B cell (primary cell): ENCODE data around the gene IRF1. TPM values are rescaled to one million over a fixed set of nuclear protein-coding genes. Genes with fewer than 3 reads are reported as not detected.

Experiments used
- ATAC-seq: fragments of 200-7000 bp; cut with Tn5 transposase; one replicate; pipeline ENCODE4 v1.10.0; 2021; ENCODE audit warnings: low read depth, mild to moderate bottlenecking, moderate number of reproducible peaks, moderate library complexity
- CTCF ChIA-PET: fragments of 350-600 bp; sonication (Branson Sonifier 250); formaldehyde crosslinking; loops from one replicate; lab custom pipeline; 2021; ENCODE audit warnings: antibody characterized with exemption, inconsistent platforms; lab: Charles Lee
- POLR2A ChIA-PET: fragments of 350-600 bp; sonication (Branson Sonifier 250); formaldehyde crosslinking; loops from one replicate; lab custom pipeline; 2021; ENCODE audit warnings: antibody characterized with exemption; lab: Charles Lee
- DNase-seq: peaks from one replicate; pipeline ENCODE4 v3.0.0; 2013
- H2AFZ ChIP-seq: 2 replicates; pipeline ENCODE4 v1.6.1; 2012; ENCODE audit warnings: mild to moderate bottlenecking, low read depth, low read length; ENCODE audit not compliant: insufficient read depth, poor library complexity, severe bottlenecking
- H3K27ac ChIP-seq, 2 donors: 1 replicate in 1 of 2; 2 replicates in 1 of 2; pipeline ENCODE4 v1.5.1; 2012 to 2013; ENCODE audit warnings: low read length in 2 of 2, mild to moderate bottlenecking in 2 of 2, moderate library complexity in 1 of 2
- H3K27me3 ChIP-seq, 4 experiments: fragments of 200-600 bp in 1 of 4; sonication (generic) in 1 of 4; replicated peaks in 1 of 4; 1 replicate in 2 of 4; 2 replicates in 2 of 4; pipeline versions ENCODE4 v1.6.1 to v1.7.0; 2013 to 2016; ENCODE audit warnings: low read length in 3 of 4, mild to moderate bottlenecking in 2 of 4, mixed read lengths in 1 of 4, moderate library complexity in 1 of 4; ENCODE audit not compliant: insufficient read depth in 4 of 4, control insufficient read depth in 3 of 4; ENCODE audit errors: control extremely low read depth in 1 of 4
- H3K36me3 ChIP-seq, 2 experiments: replicated peaks in 1 of 2; 1 replicate in 1 of 2; 2 replicates in 1 of 2; pipeline versions ENCODE4 v1.6.1 to v1.7.1; 2013; ENCODE audit warnings: low read length in 1 of 2; ENCODE audit not compliant: insufficient read depth in 2 of 2, control insufficient read depth in 1 of 2; ENCODE audit errors: control extremely low read depth in 1 of 2, extremely low read depth in 1 of 2
- H3K4me1 ChIP-seq, 2 donors: fragments of 200-600 bp in 1 of 2; sonication (generic) in 1 of 2; 1 replicate in 1 of 2; 2 replicates in 1 of 2; pipeline versions ENCODE4 v1.5.1 to v1.6.1; 2013 to 2017; ENCODE audit warnings: low read length in 2 of 2; ENCODE audit not compliant: control insufficient read depth in 2 of 2, insufficient read depth in 2 of 2
- H3K4me2 ChIP-seq: replicated peaks from 2 replicates; pipeline ENCODE3; 2012; ENCODE audit warnings: mild to moderate bottlenecking, low read depth, low read length; ENCODE audit not compliant: poor library complexity, severe bottlenecking
- H3K4me3 ChIP-seq, 5 experiments: fragments of 200-600 bp in 1 of 5; sonication (generic) in 1 of 5; 1 replicate in 3 of 5; 2 replicates in 2 of 5; pipeline versions ENCODE4 v1.5.1 to v1.7.0; 2011 to 2016; ENCODE audit warnings: low read length in 4 of 5, mild to moderate bottlenecking in 4 of 5, low read depth in 2 of 5, control low read depth in 1 of 5, moderate library complexity in 1 of 5; ENCODE audit not compliant: insufficient read depth in 1 of 5; ENCODE audit errors: control extremely low read depth in 1 of 5, extremely low read depth in 1 of 5
- H3K79me2 ChIP-seq: fragments of 200-600 bp; sonication (generic); one replicate; pipeline ENCODE4 v1.6.0; 2016; ENCODE audit warnings: low read length; ENCODE audit not compliant: control insufficient read depth, insufficient read depth
- H3K9ac ChIP-seq: fragments of 200-600 bp; sonication (generic); 2 replicates; pipeline ENCODE4 v1.6.1; 2017; ENCODE audit warnings: mild to moderate bottlenecking, low read length, moderate library complexity
- H3K9me3 ChIP-seq, 3 donors: one replicate each; pipeline versions ENCODE4 v1.6.1 to v1.7.1; 2013; ENCODE audit warnings: low read length in 2 of 3; ENCODE audit not compliant: control insufficient read depth in 2 of 3, insufficient read depth in 1 of 3; ENCODE audit errors: control extremely low read depth in 1 of 3
- H4K20me1 ChIP-seq: 2 replicates; pipeline ENCODE4 v1.6.0; 2012; ENCODE audit warnings: mild to moderate bottlenecking, low read length; ENCODE audit not compliant: insufficient read depth, control insufficient read depth, poor library complexity, severe bottlenecking
- H3K27ac Mint-ChIP-seq: one replicate; pipeline ENCODE4 v1.8.0; 2021; ENCODE audit warnings: mixed read lengths
- H3K27me3 Mint-ChIP-seq: one replicate; pipeline ENCODE4 v1.8.0; 2021; ENCODE audit warnings: mixed read lengths
- H3K4me1 Mint-ChIP-seq: one replicate; pipeline ENCODE4 v1.8.0; 2021; ENCODE audit warnings: mixed read lengths
- H3K4me3 Mint-ChIP-seq: one replicate; pipeline ENCODE4 v1.8.0; 2021; ENCODE audit warnings: mixed read lengths
- H3K9me3 Mint-ChIP-seq: one replicate; pipeline ENCODE4 v1.8.0; 2022; ENCODE audit warnings: mixed read lengths; ENCODE audit not compliant: insufficient read depth
- EZH2 ChIP-seq: IDR thresholded peaks from 2 replicates; pipeline ENCODE4 v1.6.1; 2012; ENCODE audit warnings: borderline replicate concordance, low read depth, mild to moderate bottlenecking, moderate library complexity, low read length; ENCODE audit not compliant: insufficient read depth, poor library complexity, severe bottlenecking
- WGBS: methylation state at CpG from one replicate; pipeline ENCODE4 v1.1.5; 2013; ENCODE audit warnings: missing lambda C conversion rate; ENCODE audit not compliant: insufficient coverage; 5-methylcytosine and 5-hydroxymethylcytosine counted together
- intact Hi-C: fragments of 100-400 bp; cut with micrococcal nuclease; formaldehyde crosslinking; loops from one replicate; pipeline ENCODE4 v1.10.0; 2022
- polyA plus RNA-seq: library from polyadenylated mRNA; depleted of rRNA; stranded (reverse); fragments of >200 nt; gene quantifications from 2 replicates; pipeline ENCODE4 v1.2.3, GENCODE V29; 2012
- total RNA-seq, 2 donors: library from RNA; stranded (reverse); fragments of 120-200 nt in 1 of 2; gene quantifications; 1 replicate in 1 of 2; 2 replicates in 1 of 2; pipeline versions ENCODE4 v1.2.3 to v1.2.4, GENCODE V29; 2013 to 2022
- TF ChIP-seq, protein P1 (sequence below): fragments of 200-600 bp; IDR thresholded peaks from one replicate; pipeline ENCODE4 v1.8.0; 2022; ENCODE audit warnings: antibody characterized with exemption, mild to moderate bottlenecking

Gene IRF1
- total and polyA plus RNA-seq, 2 donors (not counting 1 experiment from before 2014, with no cell fraction given) = 173 to 306 TPM

DNA sequence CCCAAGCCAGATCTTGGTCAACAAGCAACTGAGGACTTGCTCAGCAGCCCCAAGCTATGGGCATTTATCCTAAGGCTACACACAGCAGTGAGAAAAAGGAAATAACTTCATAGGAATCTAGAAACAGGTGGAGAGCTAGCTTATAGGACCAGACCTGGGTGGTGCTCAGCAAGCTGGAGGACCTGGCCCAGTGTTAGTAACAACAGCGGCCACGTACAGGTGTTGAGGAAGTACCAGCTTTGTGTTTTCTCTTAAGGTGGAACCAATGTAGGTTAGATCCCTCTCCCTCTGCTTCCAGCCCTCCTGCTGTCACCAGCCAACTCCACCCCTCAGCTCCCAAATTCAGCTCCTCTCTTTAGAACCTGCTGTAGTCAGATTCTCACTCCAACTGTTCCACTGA, 43.4 kb downstream of the IRF1 start:
- H3K27ac ChIP-seq = peak overlapping the region in 1 of 2 donors; percentile 25
- ATAC-seq = no peak
- H3K9me3 Mint-ChIP-seq = no peaks in the 10 kb centered on the region
- H3K9me3 ChIP-seq = no peaks in the 10 kb centered on the region
- TF ChIP-seq, protein P1, sequence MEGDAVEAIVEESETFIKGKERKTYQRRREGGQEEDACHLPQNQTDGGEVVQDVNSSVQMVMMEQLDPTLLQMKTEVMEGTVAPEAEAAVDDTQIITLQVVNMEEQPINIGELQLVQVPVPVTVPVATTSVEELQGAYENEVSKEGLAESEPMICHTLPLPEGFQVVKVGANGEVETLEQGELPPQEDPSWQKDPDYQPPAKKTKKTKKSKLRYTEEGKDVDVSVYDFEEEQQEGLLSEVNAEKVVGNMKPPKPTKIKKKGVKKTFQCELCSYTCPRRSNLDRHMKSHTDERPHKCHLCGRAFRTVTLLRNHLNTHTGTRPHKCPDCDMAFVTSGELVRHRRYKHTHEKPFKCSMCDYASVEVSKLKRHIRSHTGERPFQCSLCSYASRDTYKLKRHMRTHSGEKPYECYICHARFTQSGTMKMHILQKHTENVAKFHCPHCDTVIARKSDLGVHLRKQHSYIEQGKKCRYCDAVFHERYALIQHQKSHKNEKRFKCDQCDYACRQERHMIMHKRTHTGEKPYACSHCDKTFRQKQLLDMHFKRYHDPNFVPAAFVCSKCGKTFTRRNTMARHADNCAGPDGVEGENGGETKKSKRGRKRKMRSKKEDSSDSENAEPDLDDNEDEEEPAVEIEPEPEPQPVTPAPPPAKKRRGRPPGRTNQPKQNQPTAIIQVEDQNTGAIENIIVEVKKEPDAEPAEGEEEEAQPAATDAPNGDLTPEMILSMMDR = no peak
- TF ChIP-seq EZH2 = no peak
- intact Hi-C loops = no loop called here
- ChIA-PET CTCF (interaction anchor here (0.8 to 1.9 kb wide), 15 partner anchors 9 to 50 kb away, joined by 3 to 5 read pairs (median 4); partner anchors contain the start of gene IRF1), POLR2A (interaction anchor here (0.7 to 1.5 kb wide), 3 partner anchors 11 to 41 kb away, joined by 3 to 8 read pairs (median 3); no protein-coding TSS in a partner anchor)
- H3K4me3 ChIP-seq = no peak overlapping the region
- H3K79me2 ChIP-seq = peaks cover 79% of the 10 kb centered on the region
- no peak overlapping the region for H2AFZ ChIP-seq
- DNase-seq = no peak
- peak overlapping the region; percentile 45 for H3K4me2 ChIP-seq
- H3K27me3 ChIP-seq = no peaks in the 10 kb centered on the region
- H3K9ac ChIP-seq = no peak overlapping the region
- no peaks in the 10 kb centered on the region for H3K27me3 Mint-ChIP-seq
- H3K27ac Mint-ChIP-seq = peak overlapping the region; percentile 71
- peaks cover 52% of the 10 kb centered on the region for H3K4me1 Mint-ChIP-seq
- peaks cover 21 to 30% of the 10 kb centered on the region in 2 donors for H3K4me1 ChIP-seq
- peaks cover 58% of the 10 kb centered on the region for H4K20me1 ChIP-seq
- peaks cover 9 to 58% of the 10 kb centered on the region in 2 experiments for H3K36me3 ChIP-seq
- no CpG with 5 or more reads among the region's 2 CpGs for WGBS
- peak overlapping the region; percentile 16 for H3K4me3 Mint-ChIP-seq

DNA sequence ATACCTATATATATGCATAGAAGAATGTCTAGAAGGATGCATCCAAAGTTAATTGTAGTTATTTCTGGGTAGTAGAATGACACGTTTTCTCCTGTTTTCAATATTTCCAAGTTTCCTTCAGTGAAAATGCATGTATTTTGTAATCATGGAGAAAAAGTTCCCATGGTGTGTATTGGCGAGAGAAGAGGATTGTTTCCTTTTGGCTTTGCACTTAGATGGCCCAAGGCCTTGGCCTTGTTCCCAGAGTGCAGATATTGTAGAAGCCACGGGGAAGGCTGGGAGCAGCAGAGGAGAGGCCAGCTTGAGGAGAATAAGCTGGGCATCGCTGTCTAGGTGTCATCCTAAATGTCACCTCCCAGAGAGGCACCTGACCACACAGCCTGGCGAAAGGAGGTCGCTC, 44.0 kb downstream of the IRF1 start:
- Histone ChIP-seq H3K9ac (no peak overlapping the region), H3K4me1 (peaks cover 21 to 36% of the 10 kb centered on the region in 2 donors), H3K4me2 (peak overlapping the region; percentile 45), H2AFZ (no peak overlapping the region), H3K4me3 (no peak overlapping the region), H3K27ac (no peak overlapping the region), H3K9me3 (no peaks in the 10 kb centered on the region), H4K20me1 (peaks cover 64% of the 10 kb centered on the region), H3K36me3 (peaks cover 9 to 56% of the 10 kb centered on the region in 2 experiments), H3K27me3 (no peaks in the 10 kb centered on the region), H3K79me2 (peaks cover 85% of the 10 kb centered on the region)
- intact Hi-C loops = no loop called here
- no peak for ATAC-seq
- DNase-seq = no peak
- Mint-ChIP-seq H3K27ac (no peak overlapping the region), H3K4me3 (no peak overlapping the region), H3K27me3 (no peaks in the 10 kb centered on the region), H3K9me3 (no peaks in the 10 kb centered on the region), H3K4me1 (peaks cover 54% of the 10 kb centered on the region)
- CTCF ChIA-PET = interaction anchor here (0.8 to 1.9 kb wide), 15 partner anchors 8 to 51 kb away, joined by 3 to 5 read pairs (median 4); partner anchors contain the start of gene IRF1
- POLR2A ChIA-PET = interaction anchor here (1.5 kb wide), 1 partner anchor 20 kb away, joined by 8 read pairs; no protein-coding TSS in a partner anchor
- 95% methylated on average over 5 of the region's 6 CpGs for WGBS
- no peak for TF ChIP-seq EZH2
- TF ChIP-seq, protein P1 = no peak
